H1 (cell line): Measurements from ENCODE around the gene AGFG2. TPM values are rescaled to one million over a fixed set of nuclear protein-coding genes. Genes with fewer than 3 reads are reported as not detected.

Source experiments
- SUZ12 ChIP-seq: fragments of 200-600 bp; sonication (generic); IDR thresholded peaks from 2 replicates; pipeline ENCODE4 v1.6.1; 2012; ENCODE audit warnings: mild to moderate bottlenecking, inconsistent platforms, low read length, moderate library complexity, mixed read lengths
- polyA plus RNA-seq, 7 experiments: library from polyadenylated mRNA; depleted of rRNA in 3 of 7; stranded (reverse) in 5 of 7; unstranded in 2 of 7; fragments of >200 nt in 5 of 7; fragments of 200-250 nt in 2 of 7; gene quantifications; 1 replicate in 5 of 7; 2 replicates in 1 of 7; 4 replicates in 1 of 7; pipeline versions ENCODE4 v1.2.1 to v1.2.3, GENCODE V29; 2011 to 2013; ENCODE audit warnings: missing spikeins in 2 of 7, mixed read lengths in 2 of 7
- total RNA-seq: library from RNA; stranded (reverse); fragmentation: NEBNext Ultra II Directional; extraction: Animal tissue kit (Norgen Biotek cat#: 25700); gene quantifications from 2 replicates; pipeline ENCODE4 v1.2.1, GENCODE V29; 2021

The AGFG2 gene
- total and polyA plus RNA-seq, 2 of the 8 experiments (the other 6 are each of a cell fraction or from before 2014, with no cell fraction given): 7.6 to 11.2 TPM

DNA sequence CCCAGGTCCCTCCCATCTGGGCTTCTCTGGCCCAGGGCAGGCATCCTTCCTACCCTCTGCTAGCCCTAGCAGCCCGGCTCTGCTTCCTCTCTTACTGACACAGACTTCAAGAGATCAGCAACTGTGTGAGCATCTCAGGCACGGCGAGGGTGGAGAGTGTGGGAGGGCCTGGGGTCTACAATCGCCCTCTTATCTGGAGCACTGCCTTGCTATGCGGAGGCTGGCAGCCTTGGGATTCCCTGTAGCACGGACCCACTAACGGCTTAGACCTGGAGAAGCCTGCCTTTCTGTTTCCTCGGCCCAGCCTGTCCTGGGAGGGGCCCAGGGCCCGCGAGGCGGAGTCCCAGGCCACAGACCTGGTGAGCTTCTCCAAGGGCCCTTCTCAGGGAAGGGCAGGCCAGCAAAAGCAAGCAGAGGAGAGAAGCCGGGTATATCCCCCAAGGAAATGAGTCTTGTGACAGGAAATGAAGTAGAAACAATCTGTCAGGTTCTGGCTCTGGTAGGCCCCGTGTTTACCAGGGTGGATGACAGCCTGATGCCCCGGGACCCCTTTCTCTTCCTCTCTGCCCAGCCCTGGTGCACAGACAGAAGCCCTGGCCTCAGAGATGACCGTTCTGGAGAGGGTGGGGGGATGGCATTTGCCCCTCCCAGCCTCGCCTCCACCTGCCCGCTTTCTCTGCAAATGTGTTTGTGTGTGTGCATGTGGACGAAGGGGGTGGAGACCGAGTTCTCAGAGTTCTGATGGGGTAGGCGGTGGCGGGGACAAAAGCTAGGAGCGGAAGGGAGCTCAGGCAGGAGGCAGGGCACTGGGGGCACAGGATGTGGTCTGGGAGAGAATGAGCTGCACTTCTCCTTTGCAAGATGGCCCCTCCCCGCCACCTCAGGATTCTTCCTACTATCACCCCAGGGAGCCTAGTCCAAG, 44.4 kb downstream of the AGFG2 start (continued):
- TF ChIP-seq SUZ12: no peak
